ENCODE results near the gene MUC5B.

GRCh38 chr11:1298695-1299492, 76.0 kb downstream of the MUC5B start:
- TF ChIP-seq CTCF (conservative IDR thresholded peaks at IDR 0.05 in 1 of 2, IDR thresholded peaks at IDR 0.05 in 1 of 2; ENCODE audit: low read depth in 1 of 2, low read length in 2 of 2) = no peak
- no peak for TF ChIP-seq EZH2 (IDR thresholded peaks at IDR 0.05; ENCODE audit: low read length, missing control alignments)
